ENCODE data around the gene FHIT. TPM values are rescaled to one million over a fixed set of nuclear protein-coding genes. Genes with fewer than 3 reads are reported as not detected.

FHIT gene
- polyA plus RNA-seq, 3 donors = 3.1 to 3.9 (median 3.3) TPM

GRCh38 chr3:60365360-60365759 lies 885.9 kb downstream of the FHIT start:
- 0 to 47% (median 39%) methylated on average over 2 of the region's 2 CpGs for WGBS, 3 donors
- no peak overlapping the region for H3K27ac ChIP-seq (ENCODE audit: low read depth, low read length)

- no peak overlapping the region for H3K27ac ChIP-seq (ENCODE audit: low read depth, low read length)
Measured at GRCh38 chr3:60364475-60364874, 886.8 kb downstream of the FHIT start.

- H3K27ac ChIP-seq (ENCODE audit: low read depth, low read length) = no peak overlapping the region
- WGBS, 3 donors = 66 to 95% (median 84%) methylated on average over 2 of the region's 2 CpGs
Measured at GRCh38 chr3:60363817-60364216, 887.4 kb downstream of the FHIT start.

- WGBS, 3 donors = 47 to 83% (median 72%) methylated on average over 2 of the region's 2 CpGs
- H3K27ac ChIP-seq (ENCODE audit: low read depth, low read length) = no peak overlapping the region
Measured at GRCh38 chr3:60355825-60356224, 895.4 kb downstream of the FHIT start.

- WGBS, 3 donors = 80 to 89% (median 84%) methylated on average over 1 of the region's 1 CpG
- H3K27ac ChIP-seq (ENCODE audit: low read depth, low read length) = no peak overlapping the region
Measured at GRCh38 chr3:60351481-60351880, 899.8 kb downstream of the FHIT start.

GRCh38 chr3:60344340-60344739 lies 906.9 kb downstream of the FHIT start:
- no peak overlapping the region for H3K27ac ChIP-seq (ENCODE audit: low read depth, low read length)
- WGBS, 3 donors = 56 to 85% (median 75%) methylated on average over 3 of the region's 3 CpGs

- 89 to 99% (median 93%) methylated on average over 2 of the region's 2 CpGs for WGBS, 3 donors
- no peak overlapping the region for H3K27ac ChIP-seq (ENCODE audit: low read depth, low read length)
Measured at GRCh38 chr3:60343831-60344230, 907.4 kb downstream of the FHIT start.

GRCh38 chr3:60339304-60339703 lies 911.9 kb downstream of the FHIT start:
- H3K27ac ChIP-seq (ENCODE audit: low read depth, low read length) = no peak overlapping the region
- WGBS, 3 donors = 88 to 94% (median 92%) methylated on average over 6 of the region's 6 CpGs

GRCh38 chr3:60337421-60337820 lies 913.8 kb downstream of the FHIT start:
- 89 to 96% (median 94%) methylated on average over 2 of the region's 2 CpGs for WGBS, 3 donors
- no peak overlapping the region for H3K27ac ChIP-seq (ENCODE audit: low read depth, low read length)

- WGBS, 3 donors = 76 to 95% (median 94%) methylated on average over 2 of the region's 2 CpGs
- H3K27ac ChIP-seq (ENCODE audit: low read depth, low read length) = no peak overlapping the region
Measured at GRCh38 chr3:60336061-60336460, 915.2 kb downstream of the FHIT start.

GRCh38 chr3:60333710-60334109 lies 917.5 kb downstream of the FHIT start:
- WGBS, 3 donors = 37 to 70% (median 38%) methylated on average over 1 of the region's 1 CpG
- H3K27ac ChIP-seq (ENCODE audit: low read depth, low read length) = no peak overlapping the region

GRCh38 chr3:60330107-60330506 lies 921.1 kb downstream of the FHIT start:
- WGBS, 3 donors = 64 to 75% (median 68%) methylated on average over 6 of the region's 6 CpGs
- no peak overlapping the region for H3K27ac ChIP-seq (ENCODE audit: low read depth, low read length)

GRCh38 chr3:60325610-60326170 lies 925.6 kb downstream of the FHIT start:
- WGBS, 3 donors = 49 to 72% (median 54%) methylated on average over 5 of the region's 5 CpGs
- H3K27ac ChIP-seq (ENCODE audit: low read depth, low read length) = no peak overlapping the region

- H3K27ac ChIP-seq (ENCODE audit: low read depth, low read length) = no peak overlapping the region
- WGBS, 3 donors = 81 to 87% (median 87%) methylated on average over 3 of the region's 3 CpGs
Measured at GRCh38 chr3:60323651-60324050, 927.6 kb downstream of the FHIT start.

GRCh38 chr3:60323180-60323579 lies 928.1 kb downstream of the FHIT start:
- H3K27ac ChIP-seq (ENCODE audit: low read depth, low read length) = no peak overlapping the region
- 89 to 97% (median 91%) methylated on average over 7 of the region's 7 CpGs for WGBS, 3 donors

GRCh38 chr3:60322298-60322856 lies 928.9 kb downstream of the FHIT start:
- WGBS, 3 donors = 43 to 69% (median 66%) methylated on average over 4 of the region's 4 CpGs
- H3K27ac ChIP-seq (ENCODE audit: low read depth, low read length) = no peak overlapping the region

GRCh38 chr3:60319179-60319858 lies 931.9 kb downstream of the FHIT start:
- no peak overlapping the region for H3K27ac ChIP-seq (ENCODE audit: low read depth, low read length)
- 51 to 93% (median 93%) methylated on average over 9 of the region's 9 CpGs for WGBS, 3 donors

- no peak overlapping the region for H3K27ac ChIP-seq (ENCODE audit: low read depth, low read length)
Measured at GRCh38 chr3:60316121-60316797, 935.0 kb downstream of the FHIT start.

- WGBS, 3 donors = 49 to 84% (median 79%) methylated on average over 6 of the region's 6 CpGs
- no peak overlapping the region for H3K27ac ChIP-seq (ENCODE audit: low read depth, low read length)
Measured at GRCh38 chr3:60313951-60314461, 937.2 kb downstream of the FHIT start.
